ENCODE results near the gene SPCS2. TPM values are rescaled to one million over a fixed set of nuclear protein-coding genes. Genes with fewer than 3 reads are reported as not detected.

Gene SPCS2
- total RNA-seq, 1 experiment from 2014 or later: 328 TPM

GRCh38 chr11:74984070-74984469 is 35.0 kb downstream of the SPCS2 start:
- Mint-ChIP-seq H3K36me3 (ENCODE audit: insufficient read depth, unreplicated experiment) (peaks cover 16% of the 10 kb centered on the region), H3K9me3 (ENCODE audit: unreplicated experiment) (no peaks in the 10 kb centered on the region), H3K4me3 (ENCODE audit: unreplicated experiment) (no peak overlapping the region), H3K27me3 (ENCODE audit: insufficient read depth, unreplicated experiment) (no peaks in the 10 kb centered on the region), H3K4me1 (ENCODE audit: low read depth, unreplicated experiment) (peaks cover 9% of the 10 kb centered on the region), H3K27ac (ENCODE audit: unreplicated experiment) (no peak overlapping the region)
- BruUV-seq (replicated peaks): no TSS peak
- H3K9me3 ChIP-seq: no peaks in the 10 kb centered on the region
- TF ChIP-seq CTCF (IDR thresholded peaks at IDR 0.05; ENCODE audit: insufficient read depth in 1 of 2, low read depth in 1 of 2, low read length in 1 of 2, severe bottlenecking in 1 of 2, unreplicated experiment in 1 of 2): no peak
- intact Hi-C loops (cut with micrococcal nuclease; ENCODE audit: unreplicated experiment): no loop called here
- ChIA-PET POLR2A (no interaction called here), CTCF (no interaction called here)
- no peaks in the 10 kb centered on the region; the same call in 1 of the 2 replicates for H3K36me3 ChIP-seq (ENCODE audit: control insufficient read depth, insufficient read depth, low read length)
- no peak overlapping the region for H3K4me3 ChIP-seq (ENCODE audit: low read depth, low read length)
- no peak for DNase-seq
- H3K4me1 ChIP-seq: peaks cover 26% of the 10 kb centered on the region
- H3K27me3 ChIP-seq (replicated peaks; ENCODE audit: control insufficient read depth, insufficient read depth, low read length): no peaks in the 10 kb centered on the region

GRCh38 chr11:74984730-74985129 is 35.7 kb downstream of the SPCS2 start:
- Mint-ChIP-seq H3K27ac (ENCODE audit: unreplicated experiment) (no peak overlapping the region), H3K27me3 (ENCODE audit: insufficient read depth, unreplicated experiment) (no peaks in the 10 kb centered on the region), H3K9me3 (ENCODE audit: unreplicated experiment) (no peaks in the 10 kb centered on the region), H3K4me1 (ENCODE audit: low read depth, unreplicated experiment) (peaks cover 14% of the 10 kb centered on the region), H3K4me3 (ENCODE audit: unreplicated experiment) (no peak overlapping the region), H3K36me3 (ENCODE audit: insufficient read depth, unreplicated experiment) (peaks cover 17% of the 10 kb centered on the region)
- DNase-seq: no peak
- Histone ChIP-seq H3K4me1 (peaks cover 26% of the 10 kb centered on the region), H3K4me3 (ENCODE audit: low read depth, low read length) (no peak overlapping the region), H3K27me3 (replicated peaks; ENCODE audit: control insufficient read depth, insufficient read depth, low read length) (no peaks in the 10 kb centered on the region), H3K36me3 (ENCODE audit: control insufficient read depth, insufficient read depth, low read length) (no peaks in the 10 kb centered on the region; the same call in 1 of the 2 replicates), H3K9me3 (no peaks in the 10 kb centered on the region)
- intact Hi-C loops (cut with micrococcal nuclease; ENCODE audit: unreplicated experiment): no loop called here
- POLR2A ChIA-PET: no interaction called here
- no TSS peak for BruUV-seq (replicated peaks)
- CTCF ChIA-PET: no interaction called here
- no peak for TF ChIP-seq CTCF (IDR thresholded peaks at IDR 0.05; ENCODE audit: insufficient read depth in 1 of 2, low read depth in 1 of 2, low read length in 1 of 2, severe bottlenecking in 1 of 2, unreplicated experiment in 1 of 2)

GRCh38 chr11:74988541-74989259 is 39.6 kb downstream of the SPCS2 start, which contains the start of gene NEU3:
Gene NEU3, plus strand, starts transcription at chr11:74988933. Its CDS starts 128 bp downstream, at chr11:74989061.
- CTCF ChIA-PET: interaction anchor here (0.6 to 2.3 kb wide), 9 partner anchors 32 to 1220 kb away, joined by 3 to 16 read pairs (median 5); no protein-coding TSS in a partner anchor
- H3K27me3 Mint-ChIP-seq (ENCODE audit: insufficient read depth, unreplicated experiment): no peaks in the 10 kb centered on the region
- DNase-seq: peak; percentile 89 to 93
- Histone ChIP-seq H3K4me1 (peaks cover 22% of the 10 kb centered on the region), H3K9me3 (no peaks in the 10 kb centered on the region), H3K36me3 (ENCODE audit: control insufficient read depth, insufficient read depth, low read length) (0 out of 2 replicates have a peak, but pooled peaks cover 1% of the 10 kb centered on the region), H3K4me3 (ENCODE audit: low read depth, low read length) (peak within 1 kb of the TSS; percentile 61), H3K27me3 (replicated peaks; ENCODE audit: control insufficient read depth, insufficient read depth, low read length) (no peaks in the 10 kb centered on the region)
- POLR2A ChIA-PET: interaction anchor here (0.6 to 3.0 kb wide), 10 partner anchors 28 to 1283 kb away, joined by 3 to 13 read pairs (median 4); partner anchors contain the start of genes GDPD5, SPCS2 and XRRA1
- intact Hi-C loops (cut with micrococcal nuclease; ENCODE audit: unreplicated experiment): loop anchor here (1.0 to 2.0 kb wide), 2 partner anchors 18 to 39 kb away; partner anchors contain the start of genes SPCS2 and XRRA1
- peak within 1 kb of the TSS; percentile 85 for H3K4me3 Mint-ChIP-seq (ENCODE audit: unreplicated experiment)
- TF ChIP-seq CTCF (IDR thresholded peaks at IDR 0.05; ENCODE audit: insufficient read depth in 1 of 2, low read depth in 1 of 2, low read length in 1 of 2, severe bottlenecking in 1 of 2, unreplicated experiment in 1 of 2): no peak
- H3K27ac Mint-ChIP-seq (ENCODE audit: unreplicated experiment): peak within 1 kb of the TSS; percentile 82
- H3K36me3 Mint-ChIP-seq (ENCODE audit: insufficient read depth, unreplicated experiment): peaks cover 10% of the 10 kb centered on the region
- no TSS peak for BruUV-seq (replicated peaks)
- no peaks in the 10 kb centered on the region for H3K9me3 Mint-ChIP-seq (ENCODE audit: unreplicated experiment)
- peaks cover 28% of the 10 kb centered on the region for H3K4me1 Mint-ChIP-seq (ENCODE audit: low read depth, unreplicated experiment)

Data from Caco-2 (cell line).